Natural killer cell (primary cell): Measurements from ENCODE around the gene BPIFA1. TPM values are rescaled to one million over a fixed set of nuclear protein-coding genes. Genes with fewer than 3 reads are reported as not detected.

Experiments
- ATAC-seq, 3 donors: fragments of 150-1000 bp in 2 of 3; fragments of 200-7000 bp in 1 of 3; cut with Tn5 transposase; 1 replicate in 1 of 3; 2 replicates in 2 of 3; pipeline ENCODE4 v1.10.0; 2021; ENCODE audit warnings: mild to moderate bottlenecking in 2 of 3, moderate library complexity in 2 of 3
- DNase-seq, 2 donors: peaks; one replicate each; pipeline versions ENCODE4 v3.0.0 to v3.0.0-alpha.2; 2013 to 2021; ENCODE audit warnings: mixed read lengths in 1 of 2
- H3K27ac ChIP-seq: one replicate; pipeline ENCODE4 v1.5.1; 2013; ENCODE audit warnings: mild to moderate bottlenecking, low read length
- H3K27me3 ChIP-seq: one replicate; pipeline ENCODE4 v1.6.1; 2013; ENCODE audit warnings: low read length; ENCODE audit not compliant: control insufficient read depth, insufficient read depth
- H3K36me3 ChIP-seq: one replicate; pipeline ENCODE4 v1.6.1; 2013; ENCODE audit warnings: low read length; ENCODE audit not compliant: control insufficient read depth, insufficient read depth
- H3K4me1 ChIP-seq: one replicate; pipeline ENCODE4 v1.6.1; 2013; ENCODE audit warnings: low read length; ENCODE audit not compliant: control insufficient read depth, insufficient read depth
- H3K4me3 ChIP-seq: one replicate; pipeline ENCODE4 v1.5.1; 2013; ENCODE audit warnings: low read length
- H3K9me3 ChIP-seq: one replicate; pipeline ENCODE4 v1.6.1; 2013; ENCODE audit warnings: low read length; ENCODE audit not compliant: control insufficient read depth, insufficient read depth
- H3K27ac Mint-ChIP-seq, 2 donors: one replicate each; pipeline ENCODE4 v1.8.0; 2022; ENCODE audit warnings: mild to moderate bottlenecking in 2 of 2, mixed read lengths in 2 of 2, moderate library complexity in 1 of 2
- H3K27me3 Mint-ChIP-seq, 2 donors: one replicate each; pipeline ENCODE4 v1.8.0; 2022; ENCODE audit warnings: low read depth in 2 of 2, mixed read lengths in 2 of 2
- H3K36me3 Mint-ChIP-seq: one replicate; pipeline ENCODE4 v1.8.0; 2022; ENCODE audit warnings: mixed read lengths
- H3K4me1 Mint-ChIP-seq, 2 donors: one replicate each; pipeline ENCODE4 v1.8.0; 2022; ENCODE audit warnings: mixed read lengths in 2 of 2
- H3K4me3 Mint-ChIP-seq: one replicate; pipeline ENCODE4 v1.8.0; 2022; ENCODE audit warnings: mild to moderate bottlenecking, moderate library complexity, mixed read lengths
- H3K9me3 Mint-ChIP-seq, 2 donors: one replicate each; pipeline ENCODE4 v1.8.0; 2022; ENCODE audit warnings: mixed read lengths in 2 of 2
- CTCF ChIP-seq: fragments of 200-600 bp; IDR thresholded peaks from one replicate; pipeline ENCODE4 v1.8.0; 2022; ENCODE audit warnings: antibody characterized with exemption
- WGBS: methylation state at CpG from one replicate; pipeline ENCODE4 v1.1.7; 2013; ENCODE audit warnings: missing lambda C conversion rate; ENCODE audit not compliant: insufficient coverage; 5-methylcytosine and 5-hydroxymethylcytosine counted together
- intact Hi-C: fragments of 100-400 bp; cut with micrococcal nuclease; formaldehyde crosslinking; loops from one replicate; pipeline ENCODE4 v1.14.2; 2022
- total RNA-seq, 4 donors: library from RNA; stranded (reverse); fragments of 120-200 nt in 1 of 4; gene quantifications; one replicate each; pipeline versions ENCODE4 v1.2.3 to v1.2.4, GENCODE V29; 2013 to 2022

Gene BPIFA1
- total RNA-seq, 3 donors from 2014 or later (not counting 1 experiment from before 2014, with no cell fraction given): not detected

GRCh38 chr20:33239979-33240736, 4.4 kb downstream of the BPIFA1 start:
- 79% methylated on average over 4 of the region's 4 CpGs for WGBS
- no peak for TF ChIP-seq CTCF
- no peaks in the 10 kb centered on the region for H3K36me3 Mint-ChIP-seq

DNA sequence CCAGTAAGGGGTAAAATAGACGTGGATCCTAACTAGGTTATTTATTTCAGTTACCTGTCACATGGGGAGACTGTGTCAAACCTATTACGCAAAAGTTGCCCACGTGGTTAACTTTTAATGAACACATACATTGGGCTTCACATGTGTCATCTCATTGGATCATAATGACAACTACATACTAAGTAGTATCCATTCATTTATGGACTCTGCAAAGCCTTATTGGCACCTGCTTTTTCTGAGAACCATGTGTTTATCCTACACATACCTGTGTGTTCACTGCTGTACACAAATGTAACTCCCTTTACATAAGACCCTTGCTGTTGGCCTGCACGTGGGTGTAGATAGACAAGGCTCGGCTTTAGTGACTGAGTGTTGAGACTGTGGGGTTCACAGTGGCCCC, 5.1 kb downstream of the BPIFA1 start:
- Histone ChIP-seq H3K36me3 (no peaks in the 10 kb centered on the region), H3K4me3 (no peak overlapping the region), H3K27me3 (no peaks in the 10 kb centered on the region), H3K9me3 (no peaks in the 10 kb centered on the region), H3K27ac (no peak overlapping the region), H3K4me1 (no peaks in the 10 kb centered on the region)
- no peaks in the 10 kb centered on the region for H3K4me1 Mint-ChIP-seq
- no peaks in the 10 kb centered on the region for H3K9me3 Mint-ChIP-seq
- no peak overlapping the region for H3K27ac Mint-ChIP-seq
- intact Hi-C loops: no loop called here
- peaks cover 0 to 13% of the 10 kb centered on the region in 2 donors for H3K27me3 Mint-ChIP-seq
- no peak for TF ChIP-seq CTCF
- WGBS: 69% methylated on average over 4 of the region's 5 CpGs
- H3K4me3 Mint-ChIP-seq: no peak overlapping the region
- no peak for DNase-seq
- H3K36me3 Mint-ChIP-seq: no peaks in the 10 kb centered on the region
- ATAC-seq: no peak

More at GRCh38 chr20:33239979-33240736, 4.4 kb downstream of the BPIFA1 start:
- Mint-ChIP-seq H3K4me3 (no peak overlapping the region), H3K27ac (no peak overlapping the region), H3K4me1 (no peaks in the 10 kb centered on the region), H3K27me3 (peaks cover 0 to 13% of the 10 kb centered on the region in 2 donors), H3K9me3 (no peaks in the 10 kb centered on the region)
- no peaks in the 10 kb centered on the region for H3K27me3 ChIP-seq
- no peaks in the 10 kb centered on the region for H3K9me3 ChIP-seq
- H3K36me3 ChIP-seq: no peaks in the 10 kb centered on the region
- ATAC-seq: no peak
- H3K27ac ChIP-seq: no peak overlapping the region
- no peak overlapping the region for H3K4me3 ChIP-seq
- DNase-seq: no peak
- no peaks in the 10 kb centered on the region for H3K4me1 ChIP-seq
- intact Hi-C loops: no loop called here

- Mint-ChIP-seq H3K27ac (no peak overlapping the region), H3K4me1 (no peaks in the 10 kb centered on the region), H3K27me3 (peaks cover 0 to 13% of the 10 kb centered on the region in 2 donors), H3K4me3 (no peak overlapping the region), H3K36me3 (no peaks in the 10 kb centered on the region), H3K9me3 (no peaks in the 10 kb centered on the region)
- H3K4me1 ChIP-seq: no peaks in the 10 kb centered on the region
- no peak overlapping the region for H3K4me3 ChIP-seq
- no peak overlapping the region for H3K27ac ChIP-seq
- H3K27me3 ChIP-seq: no peaks in the 10 kb centered on the region
- DNase-seq (no peak), ATAC-seq (no peak)
- no peak for TF ChIP-seq CTCF
- intact Hi-C loops: no loop called here
- WGBS: 83% methylated on average over 6 of the region's 7 CpGs
- H3K36me3 ChIP-seq: no peaks in the 10 kb centered on the region
- H3K9me3 ChIP-seq: no peaks in the 10 kb centered on the region
These were observed 6.7 kb downstream of the BPIFA1 start for GRCh38 chr20:33242319-33243100.
